ENCODE measurements around the gene APOBEC2. TPM values are rescaled to one million over a fixed set of nuclear protein-coding genes. Genes with fewer than 3 reads are reported as not detected.

Gene APOBEC2
- total and polyA plus RNA-seq, 9 of the 15 experiments (the other 6 are each of a cell fraction or from before 2014, with no cell fraction given) = 0.25 to 1.6 TPM; not detected in 7

GRCh38 chr6:41073203-41073967 is 20.4 kb downstream of the APOBEC2 start:
- Histone ChIP-seq H3K4me2 (ENCODE audit: insufficient read depth, low read length) (peak overlapping the region; percentile 99), H3K9ac (ENCODE audit: insufficient read depth in 1 of 2, low read depth in 2 of 2, low read length in 2 of 2) (peak overlapping the region; percentile 96 to 97), H3K9me1 (ENCODE audit: control insufficient read depth, insufficient read depth, low read length) (no peaks in the 10 kb centered on the region), H3K4me1 (replicated peaks in 1 of 2; ENCODE audit: control insufficient read depth in 2 of 2, insufficient read depth in 2 of 2, low read length in 2 of 2) (peaks cover 9 to 21% of the 10 kb centered on the region in 2 experiments), H3K4me3 (peak overlapping the region; percentile 83), H2AFZ (ENCODE audit: low read depth, low read length) (peak overlapping the region; percentile 75), H3K9me3 (replicated peaks; ENCODE audit: control insufficient read depth, insufficient read depth, low read depth, low read length) (no peaks in the 10 kb centered on the region), H4K20me1 (replicated peaks; ENCODE audit: control insufficient read depth, insufficient read depth, low read length) (no peaks in the 10 kb centered on the region), H3K27ac (ENCODE audit: extremely low read depth, low read depth, low read length) (peak overlapping the region; percentile 94), H3K79me2 (ENCODE audit: control insufficient read depth, insufficient read depth, low read length) (peaks cover 70% of the 10 kb centered on the region), H3K27me3 (ENCODE audit: control insufficient read depth in 2 of 2, insufficient read depth in 2 of 2, low read length in 2 of 2) (no peaks in the 10 kb centered on the region), H3K36me3 (ENCODE audit: control insufficient read depth, insufficient read depth, low read length) (peaks cover 31% of the 10 kb centered on the region; the same call in 2 of the 3 replicates)
- FAIRE-seq (peak; percentile 80), ATAC-seq (peak; percentile 66), DNase-seq (ENCODE audit: extremely low read depth in 1 of 4, low spot score in 3 of 4) (peak; percentile 92 to 95 (median 94))
- under 1% methylated on average over 47 of the region's 74 CpGs for WGBS (ENCODE audit: insufficient coverage, low coverage, missing lambda C conversion rate)
- POLR2A ChIA-PET = interaction anchor here (0.6 to 1.1 kb wide), 3 partner anchors 9 to 1530 kb away, joined by 3 to 4 read pairs (median 3); no protein-coding TSS in a partner anchor
- CTCF ChIA-PET (ENCODE audit: low intra/inter-chr PET ratio) = interaction anchor here (0.7 kb wide), 1 partner anchor 1777 kb away, joined by 3 read pairs; no protein-coding TSS in a partner anchor
- intact Hi-C loops (cut with micrococcal nuclease) (loop anchor here (5.0 kb wide), 2 partner anchors 76 to 244 kb away; no protein-coding TSS in a partner anchor), in situ Hi-C loops (cut with MboI) (no loop called here)
- no TSS peak for BruUV-seq (replicated peaks)
- no peak for TF ChIP-seq KDM1A (IDR thresholded peaks at IDR 0.05)
- no peak for TF ChIP-seq ATF1 (CRISPR knock-in tag; IDR thresholded peaks at IDR 0.05)
- peak; percentile 78; the same call in 1 of the 2 replicates for TF ChIP-seq ATF1 (tag; IDR thresholded peaks at IDR 0.05)
- TF ChIP-seq ZMIZ1 (IDR thresholded peaks at IDR 0.05; ENCODE audit: low read depth in 2 of 2, low read length in 2 of 2) = no peak
- no peak for TF ChIP-seq GABPB2 (CRISPR knock-in tag; conservative IDR thresholded peaks at IDR 0.05)
- no peak for TF ChIP-seq FOXM1 (IDR thresholded peaks at IDR 0.05; ENCODE audit: low read depth)
- TF ChIP-seq FOXM1 (CRISPR knock-in tag; IDR thresholded peaks at IDR 0.05; ENCODE audit: low read depth) = no peak
- TF ChIP-seq SETDB1 (IDR thresholded peaks at IDR 0.05; ENCODE audit: low read length) = no peak
- TF ChIP-seq FOXO4 (CRISPR knock-in tag; IDR thresholded peaks at IDR 0.05) = no peak
- TF ChIP-seq CREM (IDR thresholded peaks at IDR 0.05; ENCODE audit: low read depth) = peak; percentile 92
- TF ChIP-seq DDX20 (tag; IDR thresholded peaks at IDR 0.05; ENCODE audit: low read depth) = no peak
- no peak for TF ChIP-seq SP2 (IDR thresholded peaks at IDR 0.05; ENCODE audit: extremely low read depth, low read depth, low read length, poor library complexity, severe bottlenecking)
- TF ChIP-seq RNF2 (IDR thresholded peaks at IDR 0.05) = peak; percentile 76; the same call in 1 of the 2 replicates
- no peak for TF ChIP-seq MAFG (tag; conservative IDR thresholded peaks at IDR 0.05)
- TF ChIP-seq CREB5 (CRISPR knock-in tag; IDR thresholded peaks at IDR 0.05) = no peak
- no peak for TF ChIP-seq SMARCC2 (IDR thresholded peaks at IDR 0.05; ENCODE audit: low read depth)
- TF ChIP-seq TAF9B (IDR thresholded peaks at IDR 0.05; ENCODE audit: partially characterized antibody) = peak; percentile 82

Data from K562 (cell line).